Type B pancreatic cell (in vitro differentiated cells): Measurements from ENCODE around the gene OTP. TPM values are rescaled to one million over a fixed set of nuclear protein-coding genes. Genes with fewer than 3 reads are reported as not detected.

Experiments used
- DNase-seq: peaks from one replicate; pipeline ENCODE4 v3.0.0; 2021; ENCODE audit warnings: mixed read lengths; ENCODE audit not compliant: unreplicated experiment; ENCODE audit errors: extremely low spot score
- H3K27ac Mint-ChIP-seq: 2 replicates; pipeline ENCODE4 v1.8.0; 2021; ENCODE audit warnings: mild to moderate bottlenecking, mixed read lengths
- H3K27me3 Mint-ChIP-seq: 2 replicates; pipeline ENCODE4 v1.8.0; 2021; ENCODE audit warnings: mixed read lengths
- H3K36me3 Mint-ChIP-seq: 2 replicates; pipeline ENCODE4 v1.8.0; 2021; ENCODE audit warnings: mixed read lengths
- H3K4me1 Mint-ChIP-seq: one replicate; pipeline ENCODE4 v1.8.0; 2021; ENCODE audit warnings: mixed read lengths; ENCODE audit not compliant: unreplicated experiment
- H3K4me3 Mint-ChIP-seq: 2 replicates; pipeline ENCODE4 v1.8.0; 2021; ENCODE audit warnings: mild to moderate bottlenecking, mixed read lengths
- H3K9me3 Mint-ChIP-seq: 2 replicates; pipeline ENCODE4 v1.8.0; 2021; ENCODE audit warnings: mixed read lengths
- CTCF ChIP-seq: fragments of 200-600 bp; sonication (generic); conservative IDR thresholded peaks from 2 replicates; pipeline ENCODE4 v1.5.0; 2021; ENCODE audit warnings: antibody characterized with exemption, mild to moderate bottlenecking
- total RNA-seq: library from RNA; stranded (reverse); gene quantifications from 2 replicates; pipeline ENCODE4 v1.2.1, GENCODE V29; 2021; ENCODE audit warnings: low replicate concordance

Gene OTP
- total RNA-seq, 1 donor from 2014 or later = 0.17 TPM

GRCh38 chr5:77645158-77645994 is 6.9 kb upstream of the OTP start:
- Mint-ChIP-seq H3K4me3 (peak overlapping the region; percentile 53), H3K36me3 (no peaks in the 10 kb centered on the region), H3K9me3 (no peaks in the 10 kb centered on the region), H3K27ac (no peak overlapping the region), H3K27me3 (peaks cover 97% of the 10 kb centered on the region), H3K4me1 (peaks cover 6% of the 10 kb centered on the region)
- DNase-seq = peak; percentile 65
- peak; percentile 75 for TF ChIP-seq CTCF

- H3K9me3 Mint-ChIP-seq = no peaks in the 10 kb centered on the region
- no peak for TF ChIP-seq CTCF
- peaks cover 6% of the 10 kb centered on the region for H3K4me1 Mint-ChIP-seq
- peak overlapping the region; percentile 53 for H3K4me3 Mint-ChIP-seq
- peaks cover 97% of the 10 kb centered on the region for H3K27me3 Mint-ChIP-seq
- no peak overlapping the region for H3K27ac Mint-ChIP-seq
- DNase-seq = no peak
- no peaks in the 10 kb centered on the region for H3K36me3 Mint-ChIP-seq
Observed at GRCh38 chr5:77644371-77645157, 6.1 kb upstream of the OTP start.

- peaks cover 6% of the 10 kb centered on the region for H3K4me1 Mint-ChIP-seq
Observed at GRCh38 chr5:77643654-77644370, 5.3 kb upstream of the OTP start.

GRCh38 chr5:77642738-77643653 is 4.5 kb upstream of the OTP start:
- no peak for TF ChIP-seq CTCF
- H3K4me1 Mint-ChIP-seq = peaks cover 6% of the 10 kb centered on the region
- peaks cover 97% of the 10 kb centered on the region for H3K27me3 Mint-ChIP-seq
- no peaks in the 10 kb centered on the region for H3K9me3 Mint-ChIP-seq
- no peaks in the 10 kb centered on the region for H3K36me3 Mint-ChIP-seq
- no peak overlapping the region for H3K27ac Mint-ChIP-seq
- DNase-seq = no peak
- H3K4me3 Mint-ChIP-seq = peak overlapping the region; percentile 44

More at GRCh38 chr5:77643654-77644370, 5.3 kb upstream of the OTP start:
- DNase-seq = no peak
- Mint-ChIP-seq H3K9me3 (no peaks in the 10 kb centered on the region), H3K4me3 (peak overlapping the region; percentile 44), H3K27me3 (peaks cover 97% of the 10 kb centered on the region), H3K27ac (peak overlapping the region; percentile 12), H3K36me3 (no peaks in the 10 kb centered on the region)
- TF ChIP-seq CTCF = no peak
